ENCODE measurements around the gene OMA1.
"Not testable (repeated sequence)": the region's sequence is repeated elsewhere in the genome, so short reads cannot be mapped to it uniquely, and the experiment has no call there.

Gene OMA1

DNA sequence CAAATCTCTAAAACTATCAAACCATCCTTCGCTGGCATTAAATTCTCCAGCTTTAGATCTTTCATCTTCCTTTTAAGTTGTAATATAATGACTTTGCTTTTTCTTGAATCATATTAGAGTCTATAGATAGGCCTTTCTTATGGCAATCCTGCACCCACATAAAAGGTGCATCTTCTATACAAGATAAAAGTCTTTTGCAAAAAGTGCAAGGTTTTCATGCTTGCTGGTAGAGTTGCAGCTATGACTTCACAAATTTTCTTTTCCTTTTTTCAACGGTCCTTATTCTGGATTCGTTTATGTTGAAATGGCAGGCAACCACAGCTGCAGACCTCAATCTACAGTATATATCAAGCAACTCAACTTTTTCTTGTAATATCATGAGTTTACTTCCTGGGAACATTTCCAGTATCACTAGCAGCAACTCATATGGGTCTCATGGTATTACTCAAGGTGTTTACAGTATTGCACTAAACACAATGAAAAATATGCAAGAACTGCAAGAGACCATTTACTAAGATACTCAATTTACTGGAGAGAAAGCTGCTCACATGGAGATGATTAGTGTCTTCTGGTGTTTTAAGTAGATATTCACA is 22.1 kb downstream of the OMA1 start:
- DNase-seq: no peak

- DNase-seq: peak; percentile 59
Observed at GRCh38 chr1:58515794-58516401, 30.6 kb downstream of the OMA1 start.

DNA sequence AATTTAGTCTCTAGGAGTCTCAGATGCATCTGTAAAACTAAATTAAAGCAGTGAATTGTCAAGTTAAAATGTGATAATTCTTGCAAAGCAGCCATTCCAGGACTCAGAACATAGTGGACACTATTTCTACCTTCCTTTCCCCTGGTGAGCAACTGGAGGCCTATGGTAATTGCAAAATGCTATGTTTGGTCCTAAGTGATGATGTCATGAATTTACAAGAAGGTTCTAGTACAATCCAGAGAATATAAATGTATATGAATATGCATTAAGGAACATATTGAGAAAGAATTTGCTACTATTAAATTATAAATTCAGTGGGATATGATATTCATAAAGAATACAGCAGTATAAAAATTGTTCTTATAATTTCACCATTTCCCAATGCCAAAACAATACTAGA is 32.6 kb downstream of the OMA1 start:
- no peak for DNase-seq

DNA sequence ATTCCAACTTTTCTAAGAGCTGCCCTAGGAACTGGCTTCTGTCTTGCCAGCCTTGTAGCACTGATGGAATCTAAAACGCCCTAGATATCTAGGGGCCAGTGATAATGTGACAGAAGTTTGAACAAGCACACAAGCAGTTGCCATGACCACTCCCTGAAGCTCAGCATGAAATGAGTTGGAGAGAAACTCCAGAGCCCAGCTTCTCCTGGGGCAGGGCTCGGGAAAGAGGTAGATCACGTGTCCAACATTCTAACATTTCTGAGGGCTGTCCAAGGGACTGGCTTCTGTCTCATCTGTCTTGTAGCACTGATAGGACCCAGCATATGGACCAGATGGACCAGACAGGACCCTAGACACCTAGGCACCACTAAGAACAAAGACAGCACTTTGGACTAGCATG is 37.9 kb downstream of the OMA1 start:
- DNase-seq: no peak

DNA sequence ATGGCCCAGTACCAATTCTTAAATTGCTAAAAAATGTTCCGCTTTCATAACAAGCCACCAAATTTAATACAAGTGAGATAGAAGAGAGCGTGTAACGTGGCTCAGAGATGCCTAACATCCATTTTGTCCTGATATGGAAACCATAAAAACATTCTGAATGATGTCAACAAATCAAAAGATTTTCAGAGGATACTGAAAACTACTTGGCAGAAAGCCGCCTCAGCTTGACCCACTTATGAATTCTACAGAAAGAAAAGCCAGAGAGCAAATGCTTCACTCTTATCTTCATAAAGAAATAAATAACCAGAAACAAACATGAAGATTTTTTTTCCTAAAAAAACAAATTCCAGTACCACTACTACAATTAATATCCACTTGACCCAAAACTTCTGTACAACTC is 41.2 kb downstream of the OMA1 start:
- no peak for DNase-seq

DNA sequence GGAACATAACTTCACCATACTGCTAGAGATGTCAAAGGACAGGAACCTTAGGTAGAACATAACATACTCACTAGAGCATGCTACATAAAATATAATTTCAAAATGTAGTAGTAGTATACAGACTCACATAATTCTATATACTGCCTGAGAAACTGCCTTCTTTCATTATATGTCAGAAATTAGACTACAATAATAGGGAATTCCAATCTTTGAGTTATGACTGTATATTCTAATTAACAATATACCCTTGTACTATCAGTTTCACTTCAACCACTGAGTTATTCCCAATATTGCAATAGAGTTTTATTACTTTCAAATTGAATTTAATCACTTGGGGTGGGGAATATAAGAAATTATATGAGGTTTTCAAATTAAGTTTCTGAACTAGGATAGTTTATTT is 44.0 kb downstream of the OMA1 start:
- no peak for DNase-seq

GRCh38 chr1:58500043-58500442 is 46.5 kb downstream of the OMA1 start:
- DNase-seq: no peak

DNA sequence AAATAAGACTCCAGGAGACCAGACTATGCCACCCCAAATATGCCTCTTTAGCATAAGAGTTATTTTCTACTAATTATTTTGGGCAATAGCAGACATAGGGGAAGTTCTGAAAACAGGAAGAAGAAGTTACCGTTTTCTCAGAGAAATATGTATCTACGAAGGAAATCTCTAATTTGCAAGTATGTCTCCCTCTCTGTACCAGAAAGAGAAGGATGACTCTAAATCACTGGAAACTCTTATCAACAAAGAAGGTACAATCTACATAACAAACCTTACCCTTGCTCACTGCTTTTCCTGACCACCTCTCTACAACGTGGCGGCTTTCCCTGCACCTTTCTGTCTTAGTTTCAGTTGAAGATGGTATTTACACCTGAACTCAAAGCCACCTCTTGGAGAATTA is 49.0 kb downstream of the OMA1 start:
- DNase-seq: no peak

GRCh38 chr1:58496042-58496441 is 50.5 kb downstream of the OMA1 start:
- DNase-seq: no peak

- DNase-seq: not testable (repeated sequence)
Observed at GRCh38 chr1:58488914-58489313, 57.6 kb downstream of the OMA1 start.

DNA sequence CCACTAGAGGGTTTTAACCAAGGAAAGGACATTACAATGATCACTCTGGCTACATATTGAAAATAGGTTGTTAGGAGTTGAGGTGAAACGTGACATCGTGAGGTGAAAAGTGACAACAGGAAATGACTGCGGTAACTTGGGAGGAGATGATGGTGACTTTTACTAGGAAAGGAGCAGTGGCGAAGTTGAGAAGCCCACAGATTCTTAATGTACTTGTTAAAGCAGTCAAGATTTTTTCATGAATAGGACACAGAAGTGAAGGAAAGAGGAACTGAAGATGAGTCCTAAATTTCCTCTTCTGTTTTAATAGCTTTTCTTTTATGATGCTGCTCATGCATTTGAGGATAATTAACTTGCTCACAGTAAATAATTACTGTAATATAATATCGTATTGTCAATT is 59.5 kb downstream of the OMA1 start:
- DNase-seq: no peak

- DNase-seq: no peak
Observed at GRCh38 chr1:58481962-58482361, 64.6 kb downstream of the OMA1 start.

GRCh38 chr1:58480191-58480590 is 66.3 kb downstream of the OMA1 start:
- DNase-seq: no peak

DNA sequence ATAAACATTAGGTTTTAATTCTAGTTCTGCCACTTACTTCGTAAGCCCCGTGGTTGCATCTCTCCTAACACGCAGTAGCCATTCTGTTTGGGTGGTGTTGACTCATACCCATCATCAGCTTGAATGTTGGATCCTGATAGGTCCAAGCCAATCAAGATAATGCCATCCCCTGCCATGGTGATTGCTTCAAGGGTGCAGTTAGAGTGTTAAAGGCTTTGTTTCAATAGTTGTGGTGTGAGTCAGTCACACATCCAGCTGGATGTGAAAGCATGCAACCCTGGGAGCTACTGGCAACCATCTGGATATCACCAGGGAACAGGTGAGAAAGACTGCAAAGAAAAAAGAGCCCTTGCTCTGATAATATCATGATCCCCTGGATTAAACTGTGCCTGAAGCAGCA is 69.1 kb downstream of the OMA1 start:
- no peak for DNase-seq

GRCh38 chr1:58476179-58476578 is 70.3 kb downstream of the OMA1 start:
- DNase-seq: no peak

DNA sequence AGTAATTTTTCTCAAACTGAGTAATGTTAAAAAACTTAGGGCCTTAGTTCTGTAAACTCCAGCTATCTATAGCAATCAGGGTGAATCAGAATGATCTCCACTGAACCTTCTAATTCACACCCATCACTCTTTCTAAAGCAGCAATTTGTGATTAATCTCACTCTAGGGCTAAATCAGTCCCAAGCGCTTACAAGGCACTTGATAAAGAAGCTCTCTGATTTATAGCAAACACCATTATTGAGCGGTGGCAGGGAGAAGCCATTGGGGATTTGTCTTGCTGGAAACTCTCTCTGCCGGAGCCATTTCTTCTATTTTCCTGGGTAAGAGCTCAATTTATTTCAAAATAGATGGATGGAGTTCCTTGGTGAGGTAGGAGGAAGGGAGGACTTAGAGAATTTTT is 77.0 kb downstream of the OMA1 start:
- no peak for DNase-seq

DNA sequence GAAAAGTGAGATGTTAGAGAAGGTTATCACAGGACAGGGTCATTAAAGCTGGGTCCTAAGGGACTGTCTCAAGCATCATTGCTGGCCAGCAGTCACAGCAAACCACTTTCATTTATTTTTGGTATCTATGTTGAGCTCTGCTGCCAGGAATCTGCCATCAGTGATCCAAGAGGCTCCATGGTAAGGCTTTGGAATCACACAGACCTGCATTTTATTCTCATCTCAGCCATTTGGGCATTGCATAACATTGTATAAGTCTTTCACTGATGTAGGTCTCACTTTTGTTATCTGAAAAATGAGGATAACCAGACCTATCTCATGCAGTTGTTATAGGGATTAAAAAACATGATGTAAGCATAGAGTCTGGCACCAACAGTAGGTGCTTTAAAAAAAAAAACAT is 77.5 kb downstream of the OMA1 start:
- DNase-seq: no peak

GRCh38 chr1:58468612-58469011 is 77.9 kb downstream of the OMA1 start:
- no peak for DNase-seq

DNA sequence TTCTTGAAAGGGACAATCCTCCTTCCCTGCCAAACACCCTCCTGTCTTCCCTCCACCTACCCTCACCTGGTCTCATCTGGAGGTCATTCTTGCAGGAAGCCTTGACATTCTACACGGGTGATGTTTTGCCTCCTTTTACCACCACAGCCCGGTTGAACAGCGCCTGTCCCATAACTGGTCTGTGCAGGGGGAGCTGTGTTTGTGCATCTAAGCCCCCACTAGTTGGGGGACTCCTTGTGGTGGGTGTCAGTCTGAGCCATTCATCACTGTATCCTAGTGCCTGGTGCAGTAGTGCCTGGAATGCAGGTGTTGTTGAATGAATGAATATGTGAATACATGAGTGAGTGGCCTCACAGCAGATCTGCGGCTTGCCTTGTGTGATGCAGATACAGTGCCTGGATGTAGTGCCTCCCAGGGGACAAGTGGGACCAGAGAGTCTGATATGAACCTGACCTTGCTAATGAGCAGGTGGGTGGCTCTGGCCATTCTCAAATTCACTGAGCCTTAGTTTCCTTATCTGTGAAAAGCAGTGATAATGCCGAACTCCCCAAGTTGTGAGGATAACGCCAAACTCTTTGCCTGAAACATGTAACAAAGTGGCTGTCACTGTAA is 79.8 kb downstream of the OMA1 start:
- DNase-seq: no peak

DNA sequence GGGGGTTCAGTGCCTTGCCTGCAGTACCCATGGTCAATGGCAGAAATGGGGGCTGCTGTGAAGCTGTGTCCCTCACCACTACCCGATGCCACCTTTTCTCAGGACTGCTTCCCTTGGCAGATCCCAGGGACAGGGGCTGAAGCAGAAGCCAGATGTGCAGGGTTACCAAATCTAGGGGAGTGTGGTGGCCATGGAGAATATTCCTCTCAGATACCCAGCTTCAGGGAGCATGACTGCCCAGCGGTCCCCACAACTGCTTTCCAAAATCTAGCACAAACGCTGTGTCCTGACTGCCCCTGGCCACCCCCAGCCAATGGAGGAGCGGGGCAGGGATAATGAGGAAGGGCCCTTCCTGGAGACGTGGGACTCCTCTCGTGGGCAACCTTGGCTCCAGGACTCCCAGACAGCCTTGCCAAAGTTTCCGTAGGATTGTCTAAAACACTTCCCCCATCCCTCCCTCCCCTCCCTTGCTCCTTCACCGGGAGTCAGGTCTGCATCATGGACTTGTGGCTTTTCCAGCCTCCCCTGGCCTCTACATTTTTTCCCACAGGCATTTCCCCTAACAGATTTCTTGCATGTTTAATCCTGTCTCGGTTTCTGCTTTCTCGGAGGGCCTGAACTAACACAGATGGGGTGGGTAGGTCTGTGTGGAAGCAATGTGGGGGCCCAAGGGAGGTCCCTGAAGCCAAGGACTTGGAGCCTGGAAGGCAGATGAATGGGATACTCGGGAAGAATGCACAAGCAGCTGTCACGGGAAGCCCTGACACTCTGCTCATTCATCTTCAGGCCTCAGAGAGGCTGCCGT is 80.5 kb downstream of the OMA1 start:
- DNase-seq: no peak

DNA sequence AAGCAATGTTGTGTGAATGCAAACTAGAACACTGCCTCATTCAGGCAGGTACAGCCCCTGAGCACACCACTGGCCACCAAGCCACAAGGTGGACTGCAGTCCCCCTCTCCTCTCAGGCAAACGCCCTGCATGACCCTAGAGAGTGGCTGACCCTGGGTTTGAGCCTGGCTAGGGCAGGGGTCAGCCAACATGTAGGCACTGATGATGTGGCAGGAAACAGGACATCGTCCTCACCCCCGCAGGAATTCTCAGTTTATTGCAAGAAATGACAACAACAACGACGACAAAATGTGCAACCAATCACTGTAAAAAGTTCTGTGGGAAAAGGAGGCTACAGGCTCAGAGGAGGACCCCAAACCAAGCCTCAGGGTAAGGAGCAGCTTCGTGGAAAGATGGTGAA is 81.3 kb downstream of the OMA1 start:
- DNase-seq: no peak

DNA sequence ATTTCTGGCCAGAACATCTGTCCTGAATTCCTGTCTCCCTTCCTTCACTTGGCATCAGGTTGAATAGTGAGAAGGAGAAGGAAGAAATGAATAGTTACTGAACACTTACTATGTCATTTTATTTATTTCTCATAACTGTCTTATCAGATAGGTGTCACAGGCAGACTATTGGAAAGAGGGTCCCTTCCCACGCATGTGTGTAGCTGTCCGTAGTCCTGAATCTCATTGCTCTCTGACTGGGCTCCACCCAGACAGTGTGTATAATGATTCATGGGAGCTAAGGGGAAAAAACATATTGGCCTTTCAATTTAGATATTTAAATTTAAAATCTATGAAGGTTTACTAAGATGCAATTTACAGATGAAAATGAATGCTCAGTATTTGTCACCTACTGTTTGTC is 86.1 kb downstream of the OMA1 start:
- no peak for DNase-seq

DNA sequence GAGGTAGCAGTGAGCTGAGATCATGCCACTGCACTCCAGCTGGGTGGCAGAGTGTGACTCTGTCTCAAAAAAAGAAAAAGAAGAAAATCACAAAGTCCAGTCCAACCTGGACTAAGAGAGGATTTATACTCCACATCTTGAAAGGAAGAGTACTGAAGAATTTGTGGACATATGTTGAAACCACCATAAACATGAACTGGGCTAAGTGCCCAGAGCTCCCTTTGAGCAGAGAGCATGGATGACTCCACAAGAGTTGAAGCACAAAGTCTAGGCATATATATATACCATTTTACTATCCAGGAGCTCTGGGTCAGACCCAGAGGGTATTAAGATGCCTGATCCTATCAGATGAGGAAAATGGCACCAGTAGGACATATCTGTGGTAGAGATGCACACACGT is 86.6 kb downstream of the OMA1 start:
- no peak for DNase-seq

- no peak for DNase-seq
Observed at GRCh38 chr1:58457023-58457635, 89.4 kb downstream of the OMA1 start.

Measured in NCI-H748 treated with DMSO at 0.1 percent for 48 hours (cell line).